Stimulated activated CD8-positive, alpha-beta memory T cell treated with anti-CD3 and anti-CD28 coated beads, Interleukin-7, amount 100 ng/mL, for 1 hour (primary cell): Measurements from ENCODE around the gene AGO1.
"Not testable (repeated sequence)": the region's sequence is repeated elsewhere in the genome, so short reads cannot be mapped to it uniquely, and the experiment has no call there.

Source experiments
- DNase-seq, 2 donors: peaks; one replicate each; pipeline ENCODE4 v3.0.0-alpha.2; 2020; ENCODE audit warnings: low read depth in 2 of 2

AGO1 gene

DNA sequence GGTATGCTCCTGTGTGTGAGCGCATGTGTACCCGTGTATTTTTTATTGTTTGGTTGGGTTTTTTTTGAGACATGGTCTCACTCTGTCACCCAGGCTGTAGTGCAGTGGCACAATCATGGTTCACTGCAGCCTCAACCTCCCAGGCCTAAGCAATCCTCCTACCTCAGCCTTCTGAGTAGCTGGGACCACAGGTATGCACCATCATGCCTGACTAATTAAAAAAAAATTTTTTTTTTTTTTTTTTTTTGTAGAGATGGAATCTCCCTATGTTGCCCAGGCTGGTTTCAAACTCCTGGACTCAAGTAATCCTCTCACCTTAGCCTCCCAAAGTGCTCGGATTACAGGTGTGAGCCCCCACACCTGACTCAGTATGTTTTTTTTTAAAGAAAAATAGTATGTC, 89.6 kb downstream of the AGO1 start:
- DNase-seq: not testable (repeated sequence)

DNA sequence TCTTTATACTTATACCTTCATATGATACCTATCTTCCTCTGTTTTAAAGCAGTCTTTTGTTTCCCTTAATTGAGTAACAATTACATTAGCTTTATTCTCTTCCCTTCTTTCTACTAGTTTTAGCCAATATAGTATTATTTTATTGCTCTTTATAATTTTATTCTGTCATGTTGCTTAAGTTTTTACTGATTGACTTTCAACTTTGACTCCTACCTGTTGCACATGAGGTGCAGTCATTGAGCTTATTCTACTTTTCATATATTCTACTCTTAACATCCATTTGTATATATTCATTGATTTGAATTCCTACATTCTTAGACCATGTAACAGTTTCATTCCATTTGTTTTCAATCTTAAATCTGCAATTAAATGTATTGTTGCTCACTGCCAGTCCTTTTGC, 97.1 kb downstream of the AGO1 start:
- no peak for DNase-seq
